Measurements from ENCODE around the gene SLC6A3.

Gene SLC6A3

DNA sequence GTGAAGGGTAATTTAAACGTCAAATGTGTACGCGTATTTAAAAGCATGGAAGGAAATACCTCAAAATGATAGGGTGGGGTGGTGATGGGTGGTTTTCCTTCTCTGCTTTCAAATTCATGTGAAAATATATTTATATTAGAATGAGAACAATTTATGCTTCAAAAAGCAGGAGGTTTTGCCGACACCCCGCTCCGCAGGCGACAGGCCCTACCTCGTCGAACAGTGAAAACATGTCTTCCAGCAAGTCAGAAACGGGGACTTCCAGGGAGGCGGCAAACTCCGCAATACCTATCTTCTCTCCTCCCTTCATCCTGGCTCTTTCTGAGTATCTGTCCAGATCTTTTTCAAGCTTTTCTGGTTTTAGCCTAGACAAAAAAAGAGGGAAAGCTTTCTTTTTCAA, 28.5 kb upstream of the SLC6A3 start:
- DNase-seq (ENCODE audit: low read depth): no peak
- TF ChIP-seq, protein P1, sequence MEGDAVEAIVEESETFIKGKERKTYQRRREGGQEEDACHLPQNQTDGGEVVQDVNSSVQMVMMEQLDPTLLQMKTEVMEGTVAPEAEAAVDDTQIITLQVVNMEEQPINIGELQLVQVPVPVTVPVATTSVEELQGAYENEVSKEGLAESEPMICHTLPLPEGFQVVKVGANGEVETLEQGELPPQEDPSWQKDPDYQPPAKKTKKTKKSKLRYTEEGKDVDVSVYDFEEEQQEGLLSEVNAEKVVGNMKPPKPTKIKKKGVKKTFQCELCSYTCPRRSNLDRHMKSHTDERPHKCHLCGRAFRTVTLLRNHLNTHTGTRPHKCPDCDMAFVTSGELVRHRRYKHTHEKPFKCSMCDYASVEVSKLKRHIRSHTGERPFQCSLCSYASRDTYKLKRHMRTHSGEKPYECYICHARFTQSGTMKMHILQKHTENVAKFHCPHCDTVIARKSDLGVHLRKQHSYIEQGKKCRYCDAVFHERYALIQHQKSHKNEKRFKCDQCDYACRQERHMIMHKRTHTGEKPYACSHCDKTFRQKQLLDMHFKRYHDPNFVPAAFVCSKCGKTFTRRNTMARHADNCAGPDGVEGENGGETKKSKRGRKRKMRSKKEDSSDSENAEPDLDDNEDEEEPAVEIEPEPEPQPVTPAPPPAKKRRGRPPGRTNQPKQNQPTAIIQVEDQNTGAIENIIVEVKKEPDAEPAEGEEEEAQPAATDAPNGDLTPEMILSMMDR (IDR thresholded peaks at IDR 0.05; ENCODE audit: control insufficient read depth, extremely low read depth, insufficient read depth): no peak
- H3K4me3 ChIP-seq (ENCODE audit: low read depth, low read length): no peak overlapping the region

DNA sequence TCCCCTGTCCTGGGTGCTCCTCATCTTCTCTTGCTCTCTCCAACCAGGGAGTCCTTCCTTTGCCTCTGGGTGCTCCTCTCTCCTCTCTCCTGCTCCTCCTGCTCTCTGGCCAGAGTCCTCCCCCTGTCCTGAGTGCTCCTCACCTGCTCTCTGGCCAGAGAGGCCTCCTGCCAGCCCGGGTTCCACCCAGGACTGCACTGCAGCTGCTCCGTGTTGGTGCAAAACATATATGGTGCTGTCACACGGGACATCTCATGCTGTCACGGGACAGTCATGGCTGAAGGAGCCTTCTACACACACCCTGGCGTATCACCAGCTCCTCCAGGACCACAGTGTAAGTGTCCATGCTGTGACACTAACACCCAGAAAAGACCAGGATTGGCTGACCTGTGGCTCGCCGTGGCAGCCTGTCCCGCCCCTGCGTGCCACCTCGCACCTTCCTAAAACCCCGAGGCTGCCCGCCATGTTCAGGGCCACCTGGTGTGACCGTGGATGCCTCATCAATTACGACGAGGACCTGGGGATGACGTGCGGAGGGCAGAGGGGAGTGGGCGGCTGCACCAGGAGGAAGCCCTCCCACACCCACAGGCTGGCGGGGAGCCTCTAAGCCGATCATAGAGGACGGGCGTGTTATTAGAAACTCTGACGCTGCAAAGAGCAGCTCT, 27.9 kb upstream of the SLC6A3 start:
- TF ChIP-seq, protein P1 (IDR thresholded peaks at IDR 0.05; ENCODE audit: control insufficient read depth, extremely low read depth, insufficient read depth): no peak
- no peak for DNase-seq (ENCODE audit: low read depth)
- H3K4me3 ChIP-seq (ENCODE audit: low read depth, low read length): no peak overlapping the region

DNA sequence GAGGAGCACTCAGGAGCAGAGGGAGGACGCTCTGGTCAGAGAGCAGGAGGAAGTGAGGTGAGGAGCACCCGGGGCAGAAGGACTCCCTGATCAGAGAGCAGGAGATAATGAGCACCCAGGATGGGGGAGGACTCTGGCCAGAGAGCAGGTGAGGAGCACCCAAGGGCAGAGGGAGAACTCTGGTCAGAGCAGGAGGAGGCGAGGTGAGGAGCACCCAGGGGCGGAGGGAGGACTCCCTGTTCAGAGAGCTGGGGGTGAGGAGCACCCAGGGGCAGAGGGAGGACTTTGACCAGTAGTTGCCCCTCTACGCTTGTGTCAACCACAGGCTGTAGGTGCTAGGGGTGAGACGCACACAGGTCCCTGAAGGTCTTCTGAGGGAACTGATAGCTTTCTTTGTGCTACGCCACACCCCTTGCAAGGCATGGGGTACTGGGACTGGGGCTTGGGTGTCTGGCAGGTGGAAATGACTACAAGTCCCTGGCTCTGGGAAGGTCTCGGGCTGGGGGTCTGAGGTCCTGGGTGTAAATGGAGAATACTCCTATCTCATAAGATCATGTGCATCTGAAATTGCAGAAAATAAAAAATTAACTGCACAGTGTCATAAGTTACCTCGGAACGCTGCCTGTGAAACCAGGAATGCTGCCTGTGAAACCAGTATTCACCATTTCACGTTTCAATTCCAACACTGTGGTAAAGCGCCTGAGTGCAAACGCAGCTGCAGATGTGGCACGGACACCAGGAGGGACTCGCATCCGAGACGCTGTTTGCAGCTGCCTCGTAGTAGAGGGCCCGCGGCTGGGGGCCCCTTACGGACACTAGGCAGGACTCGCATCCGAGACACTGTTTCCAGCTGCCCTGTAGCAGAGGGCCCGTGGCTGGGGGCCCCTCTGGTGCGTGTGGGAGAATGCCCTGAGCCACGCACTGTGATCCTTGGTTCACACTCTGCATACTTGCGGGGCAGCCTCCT, 27.0 kb upstream of the SLC6A3 start:
- TF ChIP-seq, protein P1 (IDR thresholded peaks at IDR 0.05; ENCODE audit: control insufficient read depth, extremely low read depth, insufficient read depth): no peak
- no peak overlapping the region for H3K4me3 ChIP-seq (ENCODE audit: low read depth, low read length)
- DNase-seq (ENCODE audit: low read depth): no peak

DNA sequence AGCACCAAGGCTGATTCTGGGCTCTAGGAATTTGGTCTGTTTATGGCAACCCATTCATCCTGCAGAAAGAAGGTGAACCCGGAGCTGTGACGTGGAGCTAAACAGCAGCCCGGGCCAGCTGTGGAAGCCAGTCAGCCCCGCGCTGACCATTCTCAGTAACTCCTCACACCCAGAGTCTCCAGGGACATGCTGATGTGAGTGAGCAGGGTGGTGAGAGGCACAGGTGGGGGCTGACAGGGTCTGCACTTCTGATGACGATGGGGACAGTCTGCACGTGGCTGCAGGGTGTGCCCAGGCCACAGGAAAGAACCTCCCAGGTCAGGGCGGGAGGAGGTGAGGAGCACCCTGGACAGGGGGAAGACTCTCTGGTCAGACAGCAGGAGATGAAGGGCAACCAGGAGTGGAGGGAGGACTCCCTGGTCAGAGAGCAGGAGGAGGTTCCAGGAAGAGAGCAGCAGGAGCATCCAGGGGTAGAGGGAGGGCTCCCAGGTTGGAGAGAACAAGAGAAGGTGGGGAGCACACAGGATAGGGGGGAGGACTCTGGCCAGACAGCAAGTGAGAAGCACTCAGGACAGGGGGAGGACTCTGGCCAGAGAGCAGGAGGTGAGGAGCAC, 26.1 kb upstream of the SLC6A3 start:
- DNase-seq (ENCODE audit: low read depth): no peak
- TF ChIP-seq, protein P1 (IDR thresholded peaks at IDR 0.05; ENCODE audit: control insufficient read depth, extremely low read depth, insufficient read depth): no peak
- no peak overlapping the region for H3K4me3 ChIP-seq (ENCODE audit: low read depth, low read length)

DNA sequence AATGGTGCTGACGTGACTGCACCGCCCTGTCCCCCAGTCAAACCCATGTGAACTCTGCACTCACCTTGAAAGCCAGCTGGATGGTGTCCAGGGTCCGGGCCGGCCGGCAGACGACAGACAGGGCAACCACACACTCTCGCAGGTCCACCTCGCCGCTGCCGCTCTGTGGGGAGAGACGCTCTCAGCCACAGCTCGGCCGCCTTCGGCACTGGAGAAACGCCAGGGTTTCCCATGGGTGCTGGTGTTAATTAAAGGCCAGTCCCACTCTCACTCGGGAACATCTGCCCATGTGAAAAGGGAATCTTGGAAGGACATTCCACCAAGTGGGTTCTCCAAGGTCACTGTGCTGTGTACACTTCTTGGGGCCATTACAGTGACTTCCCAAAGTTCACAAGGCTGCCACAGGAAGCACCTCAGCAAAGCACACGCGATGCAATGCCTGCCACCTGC, 25.5 kb upstream of the SLC6A3 start:
- TF ChIP-seq, protein P1 (IDR thresholded peaks at IDR 0.05; ENCODE audit: control insufficient read depth, extremely low read depth, insufficient read depth): no peak
- no peak for DNase-seq (ENCODE audit: low read depth)
- no peak overlapping the region for H3K4me3 ChIP-seq (ENCODE audit: low read depth, low read length)

DNA sequence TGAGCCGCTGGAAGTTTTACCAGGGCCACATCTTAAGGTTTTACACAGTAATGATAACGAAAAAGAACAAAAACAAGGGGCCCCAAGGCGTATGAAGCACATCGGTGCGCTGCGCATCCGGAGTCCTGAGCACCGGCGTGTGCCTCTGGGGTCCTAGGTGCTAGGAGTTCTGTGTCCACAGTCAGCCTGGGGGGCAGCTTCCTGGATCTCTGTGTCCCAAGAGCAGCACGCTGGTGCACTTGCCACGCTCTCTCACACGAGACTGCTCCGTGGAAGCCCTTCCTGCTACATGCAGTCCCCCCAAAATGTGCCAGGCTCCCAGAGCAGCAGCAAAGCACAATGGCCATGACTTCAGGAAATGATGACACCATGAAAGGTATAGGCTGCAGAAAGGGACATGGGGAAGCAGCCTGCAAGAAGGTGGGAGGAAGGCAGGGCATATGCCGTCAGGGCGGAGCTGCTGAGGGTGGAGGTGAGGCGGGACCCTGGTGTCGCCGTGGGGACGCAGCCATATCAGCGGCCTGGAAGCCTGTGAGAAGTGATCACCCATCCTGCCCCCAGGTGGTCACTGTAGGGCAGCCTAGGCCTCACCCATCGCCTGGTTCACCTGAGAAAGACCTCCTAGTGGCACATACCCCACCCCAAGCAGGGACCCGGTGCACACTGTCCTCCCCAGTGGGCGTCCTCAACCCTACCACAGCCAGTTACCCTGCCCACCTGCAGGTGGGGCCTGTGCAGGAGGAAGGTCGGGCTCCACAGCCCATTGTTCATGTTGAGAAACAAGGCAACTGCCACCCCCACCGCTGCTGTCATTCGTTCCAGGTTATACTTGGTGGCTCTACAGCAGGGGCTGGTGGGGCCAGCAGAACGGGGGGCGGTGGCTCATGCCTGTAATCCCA, 23.6 kb upstream of the SLC6A3 start:
- TF ChIP-seq, protein P1 (IDR thresholded peaks at IDR 0.05; ENCODE audit: control insufficient read depth, extremely low read depth, insufficient read depth): no peak
- no peak overlapping the region for H3K4me3 ChIP-seq (ENCODE audit: low read depth, low read length)
- DNase-seq (ENCODE audit: low read depth): no peak
